A549 treated with CpdA at 1 μM for 4 hours (cell line): Measurements from ENCODE around the gene NOSIP. TPM values are rescaled to one million over a fixed set of nuclear protein-coding genes. Genes with fewer than 3 reads are reported as not detected.

Experiments used
- total RNA-seq: library from RNA; stranded (reverse); fragments of 200-300 nt; extraction: Qiagen RNA extraction; gene quantifications from 5 replicates; pipeline ENCODE4 v1.2.3, GENCODE V29; 2022; ENCODE audit warnings: low read depth

The NOSIP gene, protein sequence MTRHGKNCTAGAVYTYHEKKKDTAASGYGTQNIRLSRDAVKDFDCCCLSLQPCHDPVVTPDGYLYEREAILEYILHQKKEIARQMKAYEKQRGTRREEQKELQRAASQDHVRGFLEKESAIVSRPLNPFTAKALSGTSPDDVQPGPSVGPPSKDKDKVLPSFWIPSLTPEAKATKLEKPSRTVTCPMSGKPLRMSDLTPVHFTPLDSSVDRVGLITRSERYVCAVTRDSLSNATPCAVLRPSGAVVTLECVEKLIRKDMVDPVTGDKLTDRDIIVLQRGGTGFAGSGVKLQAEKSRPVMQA
- 81.8 to 113 TPM (median 104 TPM) in 5 replicates for total RNA-seq

GRCh38 chr19:49580264-49581006 is at the start of gene NOSIP:
Gene NOSIP (minus strand): TSS chr19:49580556. CDS start chr19:49560691, 19,865 bp downstream.

GRCh38 chr19:49590971-49591730 is 10.8 kb upstream of the NOSIP start, which contains the start of gene PRR12:
Gene PRR12 (plus strand): TSS chr19:49591182. CDS start chr19:49591655, 473 bp downstream.

DNA sequence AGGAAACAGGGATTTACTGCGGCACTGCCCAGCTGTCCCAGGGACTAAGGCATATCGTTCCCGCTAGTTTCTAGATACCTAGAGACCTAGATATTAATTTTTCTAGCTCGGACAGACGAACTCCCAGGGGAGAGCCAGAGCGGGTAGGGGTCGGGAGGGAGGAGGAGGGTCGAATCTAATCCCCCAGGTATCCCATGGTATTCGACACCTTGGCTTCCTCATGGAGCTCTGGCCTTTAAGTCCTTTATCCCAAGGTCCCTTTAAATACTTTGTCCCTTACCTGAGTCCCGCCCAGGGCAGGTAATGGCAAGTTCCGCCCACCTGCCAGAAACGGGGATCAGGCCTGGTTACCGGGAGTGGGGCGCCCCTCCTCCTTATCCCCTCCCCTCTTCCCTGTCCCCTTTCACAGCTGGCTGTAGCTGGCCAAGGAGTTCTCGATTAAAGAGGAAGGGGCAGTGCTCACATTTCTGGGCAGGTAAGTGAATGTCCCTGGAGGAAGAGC is 702 bp upstream of the NOSIP start, which contains the start of gene PRRG2:
Gene PRRG2, plus strand, starts transcription at position 310 of the 502 bp plus-strand sequence. CDS start 1,904 bp downstream, outside the sequence.

Other genes with a start within 250 kb of the NOSIP start
- gene CD37, start 245.2 kb downstream of the NOSIP start, total RNA-seq, result not detected in 5 replicates
- 14.6 to 19.1 TPM (median 16.8 TPM) in 5 replicates for gene TEAD2, start 218.1 kb downstream of the NOSIP start, total RNA-seq
- 0.30 to 0.81 TPM (median 0.47 TPM) in 4 of 5 replicates, not detected in the other for gene DKKL1, start 216.7 kb downstream of the NOSIP start, total RNA-seq
- gene KASH5, start 192.3 kb downstream of the NOSIP start, total RNA-seq, result not detected in 5 replicates
- not detected in 5 replicates for gene PTH2, start 157.1 kb downstream of the NOSIP start, total RNA-seq
- 0.22 to 0.31 TPM (median 0.26 TPM) in 4 of 5 replicates, not detected in the other for gene GFY, start 155.2 kb downstream of the NOSIP start, total RNA-seq
- gene SLC17A7, start 139.0 kb downstream of the NOSIP start, total RNA-seq, result 0.58 to 0.68 TPM (median 0.62 TPM) in 5 replicates
- 92.8 to 102 TPM (median 100 TPM) in 5 replicates for gene PIH1D1, start 128.7 kb downstream of the NOSIP start, total RNA-seq
- gene ALDH16A1, start 127.3 kb downstream of the NOSIP start, total RNA-seq, result 18.2 to 27.7 TPM (median 23.6 TPM) in 5 replicates
- 1.3 to 1.7 TPM (median 1.3 TPM) in 5 replicates for gene FLT3LG, start 106.3 kb downstream of the NOSIP start, total RNA-seq
- gene RPL13A, start 92.9 kb downstream of the NOSIP start, total RNA-seq, result 3,996 to 4,378 TPM (median 4,082 TPM) in 5 replicates
- 3,847 to 4,288 TPM (median 4,148 TPM) in 5 replicates for gene RPS11, start 84.1 kb downstream of the NOSIP start, total RNA-seq
- 22.9 to 31.3 TPM (median 28.2 TPM) in 5 replicates for gene FCGRT, start 67.9 kb downstream of the NOSIP start, total RNA-seq
- gene RCN3, start 52.6 kb downstream of the NOSIP start, total RNA-seq, result 1.1 to 2.4 TPM (median 2.2 TPM) in 5 replicates
- gene PRRG2, start 760 bp upstream of the NOSIP start, total RNA-seq, result 0.64 to 0.93 TPM (median 0.73 TPM) in 5 replicates
- gene PRR12, start 10.6 kb upstream of the NOSIP start, total RNA-seq, result 26.3 to 33.5 TPM (median 29.6 TPM) in 5 replicates
- gene RRAS, start 59.6 kb upstream of the NOSIP start, total RNA-seq, result 78.0 to 135 TPM (median 125 TPM) in 5 replicates
- 45.8 to 71.4 TPM (median 69.7 TPM) in 5 replicates for gene SCAF1, start 61.7 kb upstream of the NOSIP start, total RNA-seq
- 90.0 to 124 TPM (median 114 TPM) in 5 replicates for gene IRF3, start 85.3 kb upstream of the NOSIP start, total RNA-seq
- gene BCL2L12, start 85.4 kb upstream of the NOSIP start, total RNA-seq, result 53.6 to 76.6 TPM (median 68.8 TPM) in 5 replicates
- gene PRMT1, start 96.7 kb upstream of the NOSIP start, total RNA-seq, result 399 to 454 TPM (median 422 TPM) in 5 replicates
- 3.9 to 7.0 TPM (median 6.8 TPM) in 5 replicates for gene ADM5, start 109.0 kb upstream of the NOSIP start, total RNA-seq
- 13.3 to 15.1 TPM (median 13.5 TPM) in 5 replicates for gene CPT1C, start 110.6 kb upstream of the NOSIP start, total RNA-seq
- gene TSKS, start 182.8 kb upstream of the NOSIP start, total RNA-seq, result not detected in 5 replicates
- gene AP2A1, start 186.4 kb upstream of the NOSIP start, total RNA-seq, result 46.0 to 56.6 TPM (median 51.1 TPM) in 5 replicates
- gene FUZ, start 232.7 kb upstream of the NOSIP start, total RNA-seq, result 13.7 to 16.0 TPM (median 15.2 TPM) in 5 replicates
- 46.9 to 68.9 TPM (median 60.0 TPM) in 5 replicates for gene MED25, start 237.7 kb upstream of the NOSIP start, total RNA-seq